A673 (cell line): ENCODE data around the gene SLC4A4. TPM values are rescaled to one million over a fixed set of nuclear protein-coding genes. Genes with fewer than 3 reads are reported as not detected.

ENCODE experiments used
- BruUV-seq: library from RNA; stranded (reverse); fragments of 400-500 nt; replicated peaks from 2 replicates; lab custom pipeline; 2021; lab: Mats Ljungman, UMichigan
- CTCF ChIA-PET: fragments of 300-600 bp; sonication (Branson Sonifier 250); formaldehyde crosslinking; loops from one replicate; lab custom pipeline; 2022; ENCODE audit warnings: antibody characterized with exemption; lab: Charles Lee
- POLR2A ChIA-PET: fragments of 300-600 bp; sonication (Branson Sonifier 250); formaldehyde crosslinking; loops from one replicate; lab custom pipeline; 2022; ENCODE audit warnings: antibody characterized with exemption; ENCODE audit not compliant: low non-redundant PET; lab: Charles Lee
- DNase-seq: peaks from one replicate; pipeline ENCODE4 v3.0.0-alpha.2; 2015; ENCODE audit warnings: low spot score
- H3K27ac ChIP-seq: fragments of 200-600 bp; sonication (generic); 2 replicates; pipeline ENCODE4 v1.5.1; 2016; ENCODE audit warnings: mixed run types, low read depth, mild to moderate bottlenecking, mixed read lengths, antibody characterized with exemption, low read length; ENCODE audit not compliant: poor library complexity, severe bottlenecking
- H3K27me3 ChIP-seq: fragments of 200-600 bp; sonication (generic); replicated peaks from 2 replicates; pipeline ENCODE4 v1.6.1; 2017; ENCODE audit warnings: mixed run types, low read depth, mild to moderate bottlenecking, mixed read lengths, antibody characterized with exemption, low read length; ENCODE audit not compliant: insufficient read depth, poor library complexity
- H3K36me3 ChIP-seq: fragments of 200-600 bp; sonication (generic); 2 replicates; pipeline ENCODE4 v1.6.1; 2016; ENCODE audit warnings: mixed run types, mild to moderate bottlenecking, mixed read lengths, antibody characterized with exemption, low read length; ENCODE audit not compliant: insufficient read depth, poor library complexity, severe bottlenecking
- H3K4me1 ChIP-seq: fragments of 200-600 bp; sonication (generic); 2 replicates; pipeline ENCODE4 v1.6.1; 2017; ENCODE audit warnings: mixed run types, mild to moderate bottlenecking, mixed read lengths, antibody characterized with exemption, low read length; ENCODE audit not compliant: insufficient read depth, poor library complexity, severe bottlenecking
- H3K4me3 ChIP-seq: fragments of 200-600 bp; sonication (generic); 2 replicates; pipeline ENCODE4 v1.5.1; 2016; ENCODE audit warnings: low read depth, mixed run types, mild to moderate bottlenecking, mixed read lengths, low read length; ENCODE audit not compliant: poor library complexity, severe bottlenecking
- H3K9me3 ChIP-seq: fragments of 200-600 bp; sonication (generic); 2 replicates; pipeline ENCODE4 v1.6.1; 2016; ENCODE audit warnings: mixed run types, low read depth, mild to moderate bottlenecking, mixed read lengths, antibody characterized with exemption, low read length; ENCODE audit not compliant: poor library complexity, severe bottlenecking
- EZH2 ChIP-seq: fragments of 200-600 bp; sonication (generic); IDR thresholded peaks from 2 replicates; pipeline ENCODE4 v1.6.1; 2017; ENCODE audit warnings: borderline replicate concordance, low read depth, mild to moderate bottlenecking, mixed read lengths, antibody characterized with exemption, low read length; ENCODE audit not compliant: poor library complexity, severe bottlenecking
- intact Hi-C: fragments of 100-400 bp; cut with micrococcal nuclease; formaldehyde crosslinking; loops from one replicate; pipeline ENCODE4 v1.10.0; 2022; ENCODE audit not compliant: unreplicated experiment
- total RNA-seq: library from RNA; stranded (reverse); gene quantifications from 2 replicates; pipeline ENCODE4 v1.2.3, GENCODE V29; 2021
- TF ChIP-seq, protein P1 (sequence below): fragments of 300-800, 200-600 bp; sonication (generic); conservative IDR thresholded peaks from 2 replicates; pipeline ENCODE4 v1.5.1; 2017; ENCODE audit warnings: low read depth, mild to moderate bottlenecking, antibody characterized with exemption, low read length, moderate library complexity, mixed read lengths

The SLC4A4 gene
- total RNA-seq, 1 experiment from 2014 or later: 1.2 TPM

DNA sequence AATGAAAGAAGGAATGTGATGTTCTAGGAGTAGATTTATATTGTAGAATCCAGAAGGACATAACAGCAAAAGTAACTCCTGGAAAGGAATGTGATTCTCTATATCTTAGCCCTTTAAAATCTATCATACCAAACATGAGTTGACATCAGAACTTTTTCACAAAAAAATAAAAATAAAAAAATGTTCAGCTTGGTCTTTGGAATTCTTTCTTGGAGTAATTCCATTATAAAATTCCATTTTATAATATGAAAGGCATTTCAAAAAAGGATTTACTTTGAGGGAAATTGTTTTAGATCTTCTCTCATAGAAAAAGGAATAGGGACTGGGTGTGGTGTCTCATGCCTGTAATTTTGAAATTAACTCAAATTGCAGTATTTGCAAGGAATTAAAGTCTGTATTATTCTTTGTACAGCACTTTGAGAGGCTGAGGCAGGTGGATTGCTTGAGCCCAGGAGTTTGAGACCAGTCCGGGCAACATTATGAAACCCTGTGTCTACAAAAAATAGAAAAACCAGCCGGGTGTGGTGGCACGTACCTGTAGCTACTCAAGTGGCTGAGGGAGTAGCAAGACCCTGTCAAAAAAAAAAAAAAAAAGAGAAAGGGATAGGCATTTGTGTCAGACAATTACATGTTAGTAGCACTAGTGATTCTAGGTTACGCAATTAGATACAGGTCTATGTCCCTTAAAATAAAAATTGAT is 134.9 kb downstream of the SLC4A4 start:
- intact Hi-C loops: no loop called here
- Histone ChIP-seq H3K4me3 (no peak overlapping the region), H3K9me3 (no peaks in the 10 kb centered on the region), H3K27me3 (no peaks in the 10 kb centered on the region), H3K27ac (no peak overlapping the region), H3K36me3 (no peaks in the 10 kb centered on the region), H3K4me1 (no peaks in the 10 kb centered on the region)
- no TSS peak for BruUV-seq
- ChIA-PET POLR2A (no interaction called here), CTCF (no interaction called here)
- no peak for TF ChIP-seq EZH2
- TF ChIP-seq, protein P1, sequence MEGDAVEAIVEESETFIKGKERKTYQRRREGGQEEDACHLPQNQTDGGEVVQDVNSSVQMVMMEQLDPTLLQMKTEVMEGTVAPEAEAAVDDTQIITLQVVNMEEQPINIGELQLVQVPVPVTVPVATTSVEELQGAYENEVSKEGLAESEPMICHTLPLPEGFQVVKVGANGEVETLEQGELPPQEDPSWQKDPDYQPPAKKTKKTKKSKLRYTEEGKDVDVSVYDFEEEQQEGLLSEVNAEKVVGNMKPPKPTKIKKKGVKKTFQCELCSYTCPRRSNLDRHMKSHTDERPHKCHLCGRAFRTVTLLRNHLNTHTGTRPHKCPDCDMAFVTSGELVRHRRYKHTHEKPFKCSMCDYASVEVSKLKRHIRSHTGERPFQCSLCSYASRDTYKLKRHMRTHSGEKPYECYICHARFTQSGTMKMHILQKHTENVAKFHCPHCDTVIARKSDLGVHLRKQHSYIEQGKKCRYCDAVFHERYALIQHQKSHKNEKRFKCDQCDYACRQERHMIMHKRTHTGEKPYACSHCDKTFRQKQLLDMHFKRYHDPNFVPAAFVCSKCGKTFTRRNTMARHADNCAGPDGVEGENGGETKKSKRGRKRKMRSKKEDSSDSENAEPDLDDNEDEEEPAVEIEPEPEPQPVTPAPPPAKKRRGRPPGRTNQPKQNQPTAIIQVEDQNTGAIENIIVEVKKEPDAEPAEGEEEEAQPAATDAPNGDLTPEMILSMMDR: no peak
- no peak for DNase-seq

DNA sequence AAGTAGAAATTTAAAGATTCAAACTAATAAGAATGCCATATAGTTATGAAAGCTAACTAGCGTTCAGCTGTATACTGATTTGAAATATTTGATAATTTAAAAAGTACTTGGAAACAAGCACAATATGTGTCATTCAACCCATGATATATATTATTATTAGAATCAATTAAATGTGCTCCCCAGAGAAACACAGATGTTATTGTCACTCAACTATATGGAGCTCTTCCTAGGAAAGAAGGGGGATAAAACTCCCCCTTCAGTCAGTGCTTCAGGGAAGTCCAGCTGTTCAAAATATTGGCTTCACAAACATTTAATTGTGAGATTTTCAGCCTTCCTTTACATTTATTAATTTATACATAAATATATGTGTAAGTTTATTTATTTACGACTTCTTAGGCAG is 135.9 kb downstream of the SLC4A4 start:
- POLR2A ChIA-PET: no interaction called here
- H3K27ac ChIP-seq: no peak overlapping the region
- intact Hi-C loops: no loop called here

DNA sequence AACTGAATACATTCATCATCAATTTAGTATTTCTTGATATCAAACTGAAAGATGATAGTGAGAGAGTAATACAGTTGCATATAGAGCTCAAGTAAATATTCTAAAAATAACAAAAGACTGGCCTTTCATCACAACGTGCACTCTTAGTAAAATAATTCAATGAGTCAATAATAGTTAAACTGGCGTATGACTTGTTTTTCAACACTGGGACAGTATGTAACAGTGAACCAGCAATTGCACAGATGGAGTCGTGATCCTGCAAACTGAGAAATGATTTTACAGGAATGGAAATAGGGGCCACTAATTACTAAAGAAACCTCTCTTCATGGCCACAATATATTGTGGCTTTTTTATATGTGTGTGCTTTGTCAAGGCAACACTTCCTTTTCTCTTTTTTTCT is 137.4 kb downstream of the SLC4A4 start:
- Histone ChIP-seq H3K36me3 (no peaks in the 10 kb centered on the region), H3K4me1 (no peaks in the 10 kb centered on the region), H3K27me3 (no peaks in the 10 kb centered on the region), H3K9me3 (no peaks in the 10 kb centered on the region), H3K4me3 (no peak overlapping the region), H3K27ac (no peak overlapping the region)
- ChIA-PET POLR2A (no interaction called here), CTCF (no interaction called here)
- no peak for DNase-seq
- no TSS peak for BruUV-seq
- intact Hi-C loops: no loop called here
- TF ChIP-seq EZH2: no peak
- TF ChIP-seq, protein P1: no peak

More for the DNA sequence above, 135.9 kb downstream of the SLC4A4 start:
- CTCF ChIA-PET: no interaction called here
- TF ChIP-seq, protein P1: no peak
- no peak for TF ChIP-seq EZH2
- Histone ChIP-seq H3K27me3 (no peaks in the 10 kb centered on the region), H3K9me3 (no peaks in the 10 kb centered on the region), H3K36me3 (no peaks in the 10 kb centered on the region), H3K4me3 (no peak overlapping the region), H3K4me1 (no peaks in the 10 kb centered on the region)
- no peak for DNase-seq
- no TSS peak for BruUV-seq
